Effector memory CD4-positive, alpha-beta T cell (primary cell): ENCODE data around the gene DDX41.

ENCODE experiments used
- DNase-seq, 3 donors: peaks; one replicate each; pipeline ENCODE4 v3.0.0-alpha.2; 2020
- H3K27ac ChIP-seq: 2 replicates; pipeline ENCODE4 v1.7.0; 2013; ENCODE audit warnings: mild to moderate bottlenecking, low read length, moderate library complexity; ENCODE audit not compliant: insufficient read depth, poor library complexity, severe bottlenecking
- H3K27me3 ChIP-seq: replicated peaks from 2 replicates; pipeline ENCODE4 v1.7.0; 2013; ENCODE audit warnings: mild to moderate bottlenecking, low read length; ENCODE audit not compliant: insufficient read depth, control insufficient read depth, poor library complexity, severe bottlenecking
- H3K36me3 ChIP-seq: 2 replicates; pipeline ENCODE4 v1.7.0; 2013; ENCODE audit warnings: mild to moderate bottlenecking, low read length, moderate library complexity; ENCODE audit not compliant: control insufficient read depth, insufficient read depth
- H3K4me1 ChIP-seq: 2 replicates; pipeline ENCODE4 v1.7.0; 2013; ENCODE audit warnings: low read length, mild to moderate bottlenecking; ENCODE audit not compliant: control insufficient read depth, insufficient read depth, poor library complexity, severe bottlenecking
- H3K4me3 ChIP-seq: 2 replicates; pipeline ENCODE4 v1.7.0; 2013; ENCODE audit warnings: low read length, low read depth, mild to moderate bottlenecking; ENCODE audit not compliant: insufficient read depth, poor library complexity, severe bottlenecking
- H3K9me3 ChIP-seq: 2 replicates; pipeline ENCODE4 v1.7.0; 2013; ENCODE audit warnings: mild to moderate bottlenecking, low read length, moderate library complexity; ENCODE audit not compliant: control insufficient read depth

Gene DDX41

GRCh38 chr5:177468685-177469628 lies 47.8 kb downstream of the DDX41 start:
- no peak overlapping the region for H3K27ac ChIP-seq
- DNase-seq: no peak
- no peaks in the 10 kb centered on the region for H3K36me3 ChIP-seq

GRCh38 chr5:177468329-177468684 lies 48.5 kb downstream of the DDX41 start:
- H3K27me3 ChIP-seq: no peaks in the 10 kb centered on the region
- no peak overlapping the region for H3K27ac ChIP-seq
- peaks cover 10% of the 10 kb centered on the region for H3K4me1 ChIP-seq
- no peak overlapping the region for H3K4me3 ChIP-seq
- H3K36me3 ChIP-seq: no peaks in the 10 kb centered on the region
- DNase-seq: no peak
- no peaks in the 10 kb centered on the region for H3K9me3 ChIP-seq

More at GRCh38 chr5:177468685-177469628, 47.8 kb downstream of the DDX41 start:
- peaks cover 10% of the 10 kb centered on the region for H3K4me1 ChIP-seq
- H3K9me3 ChIP-seq: no peaks in the 10 kb centered on the region
- H3K4me3 ChIP-seq: no peak overlapping the region
- H3K27me3 ChIP-seq: no peaks in the 10 kb centered on the region

- H3K4me1 ChIP-seq: peaks cover 7% of the 10 kb centered on the region
- no peak overlapping the region for H3K4me3 ChIP-seq
- H3K9me3 ChIP-seq: no peaks in the 10 kb centered on the region
- H3K36me3 ChIP-seq: no peaks in the 10 kb centered on the region
- no peaks in the 10 kb centered on the region for H3K27me3 ChIP-seq
- no peak for DNase-seq
- no peak overlapping the region for H3K27ac ChIP-seq
Measured at GRCh38 chr5:177467436-177467835, 49.3 kb downstream of the DDX41 start.

GRCh38 chr5:177466861-177467260 lies 49.9 kb downstream of the DDX41 start:
- DNase-seq: no peak
- no peak overlapping the region for H3K4me3 ChIP-seq
- no peaks in the 10 kb centered on the region for H3K27me3 ChIP-seq
- H3K9me3 ChIP-seq: no peaks in the 10 kb centered on the region
- peaks cover 5% of the 10 kb centered on the region for H3K4me1 ChIP-seq
- H3K27ac ChIP-seq: no peak overlapping the region
- H3K36me3 ChIP-seq: no peaks in the 10 kb centered on the region

- peaks cover 4% of the 10 kb centered on the region for H3K4me1 ChIP-seq
- H3K27me3 ChIP-seq: no peaks in the 10 kb centered on the region
- H3K9me3 ChIP-seq: no peaks in the 10 kb centered on the region
- no peak overlapping the region for H3K27ac ChIP-seq
- no peaks in the 10 kb centered on the region for H3K36me3 ChIP-seq
- no peak for DNase-seq
- no peak overlapping the region for H3K4me3 ChIP-seq
Measured at GRCh38 chr5:177465044-177465443, 51.7 kb downstream of the DDX41 start.

- Histone ChIP-seq H3K27ac (no peak overlapping the region), H3K4me1 (peaks cover 4% of the 10 kb centered on the region), H3K36me3 (no peaks in the 10 kb centered on the region), H3K9me3 (no peaks in the 10 kb centered on the region), H3K27me3 (no peaks in the 10 kb centered on the region), H3K4me3 (no peak overlapping the region)
- DNase-seq: no peak
Measured at GRCh38 chr5:177462021-177462670, 54.6 kb downstream of the DDX41 start.
